Measurements from ENCODE around the gene MRTFB. TPM values are rescaled to one million over a fixed set of nuclear protein-coding genes. Genes with fewer than 3 reads are reported as not detected.

The MRTFB gene
- total RNA-seq, 1 experiment from 2014 or later: 90.5 TPM

- CTCF ChIA-PET: interaction anchor here (0.6 kb wide), 1 partner anchor 311 kb away, joined by 13 read pairs; no protein-coding TSS in a partner anchor
- no peak for ATAC-seq
Observed at GRCh38 chr16:14203166-14203565, 132.0 kb downstream of the MRTFB start.

DNA sequence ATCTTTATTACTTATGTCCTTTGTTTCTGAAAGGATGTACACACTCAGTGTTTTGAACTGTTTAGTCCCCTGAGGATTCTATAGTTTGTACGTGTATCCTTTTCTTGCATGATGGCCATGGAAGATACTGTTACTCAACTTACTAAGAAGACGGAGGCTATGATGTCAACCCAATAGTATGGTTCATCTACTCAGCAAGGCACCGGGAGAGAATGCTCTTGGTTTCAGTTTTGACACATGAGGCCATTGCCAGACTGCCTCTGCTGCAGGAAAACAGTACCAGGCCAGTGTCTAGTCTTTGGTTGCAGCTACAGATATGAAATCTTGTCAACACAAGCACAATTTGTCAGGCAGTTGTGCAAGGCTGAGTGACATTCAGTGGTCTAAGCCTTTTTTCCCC is 134.5 kb downstream of the MRTFB start:
- in situ Hi-C loops (cut with HindIII; ENCODE audit: low pct_unique_long_range_greater_than_20kb, low sequenced_read_pairs): no loop called here
- Histone ChIP-seq H3K4me1 (ENCODE audit: control insufficient read depth, insufficient read depth, low read length) (peaks cover 2% of the 10 kb centered on the region; the same call in 1 of the 2 replicates), H3K9me3 (ENCODE audit: control insufficient read depth, insufficient read depth, low read depth, low read length) (no peaks in the 10 kb centered on the region), H3K27me3 (ENCODE audit: control insufficient read depth, insufficient read depth, low read length) (no peaks in the 10 kb centered on the region), H3K4me3 (ENCODE audit: low read depth in 2 of 2, low read length in 2 of 2) (no peak overlapping the region), H3K27ac (ENCODE audit: low read length) (no peak overlapping the region), H3K36me3 (ENCODE audit: control insufficient read depth, insufficient read depth, low read length) (no peaks in the 10 kb centered on the region; the same call in 1 of the 2 replicates)
- POLR2A ChIA-PET: no interaction called here
- CTCF ChIA-PET: no interaction called here
- ATAC-seq: no peak
- intact Hi-C loops (cut with micrococcal nuclease; ENCODE audit: unreplicated experiment): no loop called here
- no peak for TF ChIP-seq TCF7L2 (IDR thresholded peaks at IDR 0.05; ENCODE audit: low read depth, low read length)
- TF ChIP-seq, protein P1, sequence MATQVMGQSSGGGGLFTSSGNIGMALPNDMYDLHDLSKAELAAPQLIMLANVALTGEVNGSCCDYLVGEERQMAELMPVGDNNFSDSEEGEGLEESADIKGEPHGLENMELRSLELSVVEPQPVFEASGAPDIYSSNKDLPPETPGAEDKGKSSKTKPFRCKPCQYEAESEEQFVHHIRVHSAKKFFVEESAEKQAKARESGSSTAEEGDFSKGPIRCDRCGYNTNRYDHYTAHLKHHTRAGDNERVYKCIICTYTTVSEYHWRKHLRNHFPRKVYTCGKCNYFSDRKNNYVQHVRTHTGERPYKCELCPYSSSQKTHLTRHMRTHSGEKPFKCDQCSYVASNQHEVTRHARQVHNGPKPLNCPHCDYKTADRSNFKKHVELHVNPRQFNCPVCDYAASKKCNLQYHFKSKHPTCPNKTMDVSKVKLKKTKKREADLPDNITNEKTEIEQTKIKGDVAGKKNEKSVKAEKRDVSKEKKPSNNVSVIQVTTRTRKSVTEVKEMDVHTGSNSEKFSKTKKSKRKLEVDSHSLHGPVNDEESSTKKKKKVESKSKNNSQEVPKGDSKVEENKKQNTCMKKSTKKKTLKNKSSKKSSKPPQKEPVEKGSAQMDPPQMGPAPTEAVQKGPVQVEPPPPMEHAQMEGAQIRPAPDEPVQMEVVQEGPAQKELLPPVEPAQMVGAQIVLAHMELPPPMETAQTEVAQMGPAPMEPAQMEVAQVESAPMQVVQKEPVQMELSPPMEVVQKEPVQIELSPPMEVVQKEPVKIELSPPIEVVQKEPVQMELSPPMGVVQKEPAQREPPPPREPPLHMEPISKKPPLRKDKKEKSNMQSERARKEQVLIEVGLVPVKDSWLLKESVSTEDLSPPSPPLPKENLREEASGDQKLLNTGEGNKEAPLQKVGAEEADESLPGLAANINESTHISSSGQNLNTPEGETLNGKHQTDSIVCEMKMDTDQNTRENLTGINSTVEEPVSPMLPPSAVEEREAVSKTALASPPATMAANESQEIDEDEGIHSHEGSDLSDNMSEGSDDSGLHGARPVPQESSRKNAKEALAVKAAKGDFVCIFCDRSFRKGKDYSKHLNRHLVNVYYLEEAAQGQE (IDR thresholded peaks at IDR 0.05; ENCODE audit: insufficient read depth in 1 of 2, low read depth in 2 of 2, low read length in 1 of 2): no peak
- no peak for TF ChIP-seq POLR2AphosphoS5 (IDR thresholded peaks at IDR 0.05; ENCODE audit: low read depth, low read length)
- TF ChIP-seq SIN3A (IDR thresholded peaks at IDR 0.05; ENCODE audit: borderline replicate concordance, insufficient read depth, low read depth, low read length): no peak
- TF ChIP-seq, protein P2, sequence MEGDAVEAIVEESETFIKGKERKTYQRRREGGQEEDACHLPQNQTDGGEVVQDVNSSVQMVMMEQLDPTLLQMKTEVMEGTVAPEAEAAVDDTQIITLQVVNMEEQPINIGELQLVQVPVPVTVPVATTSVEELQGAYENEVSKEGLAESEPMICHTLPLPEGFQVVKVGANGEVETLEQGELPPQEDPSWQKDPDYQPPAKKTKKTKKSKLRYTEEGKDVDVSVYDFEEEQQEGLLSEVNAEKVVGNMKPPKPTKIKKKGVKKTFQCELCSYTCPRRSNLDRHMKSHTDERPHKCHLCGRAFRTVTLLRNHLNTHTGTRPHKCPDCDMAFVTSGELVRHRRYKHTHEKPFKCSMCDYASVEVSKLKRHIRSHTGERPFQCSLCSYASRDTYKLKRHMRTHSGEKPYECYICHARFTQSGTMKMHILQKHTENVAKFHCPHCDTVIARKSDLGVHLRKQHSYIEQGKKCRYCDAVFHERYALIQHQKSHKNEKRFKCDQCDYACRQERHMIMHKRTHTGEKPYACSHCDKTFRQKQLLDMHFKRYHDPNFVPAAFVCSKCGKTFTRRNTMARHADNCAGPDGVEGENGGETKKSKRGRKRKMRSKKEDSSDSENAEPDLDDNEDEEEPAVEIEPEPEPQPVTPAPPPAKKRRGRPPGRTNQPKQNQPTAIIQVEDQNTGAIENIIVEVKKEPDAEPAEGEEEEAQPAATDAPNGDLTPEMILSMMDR (IDR thresholded peaks at IDR 0.05): no peak
- BruUV-seq (replicated peaks): no TSS peak
- DNase-seq (ENCODE audit: low read depth, low spot score): no peak

More at GRCh38 chr16:14203166-14203565, 132.0 kb downstream of the MRTFB start:
- in situ Hi-C loops (cut with HindIII; ENCODE audit: low pct_unique_long_range_greater_than_20kb, low sequenced_read_pairs) (no loop called here), intact Hi-C loops (cut with micrococcal nuclease; ENCODE audit: unreplicated experiment) (no loop called here)
- Histone ChIP-seq H3K27ac (ENCODE audit: low read length) (no peak overlapping the region), H3K36me3 (ENCODE audit: control insufficient read depth, insufficient read depth, low read length) (no peaks in the 10 kb centered on the region), H3K9me3 (ENCODE audit: control insufficient read depth, insufficient read depth, low read depth, low read length) (no peaks in the 10 kb centered on the region), H3K4me3 (ENCODE audit: low read depth in 2 of 2, low read length in 2 of 2) (no peak overlapping the region), H3K27me3 (ENCODE audit: control insufficient read depth, insufficient read depth, low read length) (no peaks in the 10 kb centered on the region), H3K4me1 (ENCODE audit: control insufficient read depth, insufficient read depth, low read length) (peaks cover 2% of the 10 kb centered on the region; the same call in 1 of the 2 replicates)
- BruUV-seq (replicated peaks): no TSS peak
- DNase-seq (ENCODE audit: low read depth, low spot score): no peak
- POLR2A ChIA-PET: no interaction called here
- TF ChIP-seq, protein P2 (IDR thresholded peaks at IDR 0.05): no peak
- TF ChIP-seq POLR2AphosphoS5 (IDR thresholded peaks at IDR 0.05; ENCODE audit: low read depth, low read length) (no peak), SIN3A (IDR thresholded peaks at IDR 0.05; ENCODE audit: borderline replicate concordance, insufficient read depth, low read depth, low read length) (no peak), TCF7L2 (IDR thresholded peaks at IDR 0.05; ENCODE audit: low read depth, low read length) (no peak)
- TF ChIP-seq, protein P1 (IDR thresholded peaks at IDR 0.05; ENCODE audit: insufficient read depth in 1 of 2, low read depth in 2 of 2, low read length in 1 of 2): no peak
